ENCODE results near the gene CAMKV. TPM values are rescaled to one million over a fixed set of nuclear protein-coding genes. Genes with fewer than 3 reads are reported as not detected.
A peak's percentile ranks its signal among the peaks of the same experiment; 100 is the strongest.

The CAMKV gene
- total and polyA plus RNA-seq, 2 experiments from 2014 or later: 0.09 TPM; not detected in 1

- H3K4me1 ChIP-seq (ENCODE audit: low read depth): peaks cover 10% of the 10 kb centered on the region
These were observed 34.0 kb upstream of the CAMKV start, which contains the start of gene MST1R for GRCh38 chr3:49903451-49904424. Gene MST1R, minus strand, starts transcription at chr3:49903873. Its CDS starts 264 bp downstream, at chr3:49903609.

DNA sequence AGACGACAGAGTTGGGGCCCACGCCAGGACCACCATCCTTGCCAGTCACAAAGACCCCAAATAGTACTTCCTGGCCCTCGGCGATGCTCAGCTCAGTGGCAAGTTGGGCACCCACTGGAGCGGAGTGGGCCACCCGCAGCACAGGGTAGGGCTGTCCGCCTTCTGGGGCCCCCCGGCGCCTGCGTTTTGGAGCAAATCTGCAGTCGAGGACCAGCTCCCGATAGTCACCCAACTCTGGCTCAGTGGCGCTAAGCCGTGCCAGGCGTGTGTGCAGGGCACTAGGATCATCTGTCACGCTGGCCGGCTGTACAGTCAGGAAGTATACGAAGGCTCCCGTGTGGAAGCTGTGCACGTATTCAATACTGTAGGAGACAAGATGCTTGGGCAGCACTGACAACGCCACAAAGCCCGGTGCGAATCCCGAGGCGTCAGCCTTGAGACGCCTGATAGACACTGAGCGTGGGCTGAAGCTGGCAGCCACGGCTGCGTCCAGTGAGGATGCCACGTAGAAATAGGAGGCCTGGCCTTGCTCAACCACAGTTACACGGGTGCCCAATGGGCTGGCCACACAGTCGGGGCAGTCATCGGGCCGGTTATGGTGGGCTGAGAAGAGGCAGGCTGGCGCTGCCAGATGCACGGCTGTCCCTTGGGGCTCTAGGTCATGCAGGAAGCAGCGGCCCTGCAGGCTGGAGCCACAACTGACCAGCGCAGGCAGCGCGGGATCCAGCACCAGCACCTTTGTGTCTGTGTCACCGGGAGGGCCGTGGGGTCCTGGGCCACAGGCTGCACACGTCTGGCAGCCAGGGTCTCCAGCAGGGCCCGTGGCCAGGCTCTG is 33.0 kb upstream of the CAMKV start:
- Histone ChIP-seq H3K9me3 (ENCODE audit: low read depth) (no peaks in the 10 kb centered on the region), H3K4me3 (no peak overlapping the region)
- DNase-seq (ENCODE audit: low read depth in 1 of 2, low spot score in 1 of 2): no peak

More at GRCh38 chr3:49903451-49904424, 34.0 kb upstream of the CAMKV start, which contains the start of gene MST1R:
- Histone ChIP-seq H3K36me3 (no peaks in the 10 kb centered on the region), H3K27me3 (no peaks in the 10 kb centered on the region), H3K4me3 (no peak within 1 kb of the TSS), H3K27ac (no peak within 1 kb of the TSS), H3K9me3 (ENCODE audit: low read depth) (no peaks in the 10 kb centered on the region)
- peak; percentile 54 to 78 for DNase-seq (ENCODE audit: low read depth in 1 of 2, low spot score in 1 of 2)
- TF ChIP-seq, protein P1, sequence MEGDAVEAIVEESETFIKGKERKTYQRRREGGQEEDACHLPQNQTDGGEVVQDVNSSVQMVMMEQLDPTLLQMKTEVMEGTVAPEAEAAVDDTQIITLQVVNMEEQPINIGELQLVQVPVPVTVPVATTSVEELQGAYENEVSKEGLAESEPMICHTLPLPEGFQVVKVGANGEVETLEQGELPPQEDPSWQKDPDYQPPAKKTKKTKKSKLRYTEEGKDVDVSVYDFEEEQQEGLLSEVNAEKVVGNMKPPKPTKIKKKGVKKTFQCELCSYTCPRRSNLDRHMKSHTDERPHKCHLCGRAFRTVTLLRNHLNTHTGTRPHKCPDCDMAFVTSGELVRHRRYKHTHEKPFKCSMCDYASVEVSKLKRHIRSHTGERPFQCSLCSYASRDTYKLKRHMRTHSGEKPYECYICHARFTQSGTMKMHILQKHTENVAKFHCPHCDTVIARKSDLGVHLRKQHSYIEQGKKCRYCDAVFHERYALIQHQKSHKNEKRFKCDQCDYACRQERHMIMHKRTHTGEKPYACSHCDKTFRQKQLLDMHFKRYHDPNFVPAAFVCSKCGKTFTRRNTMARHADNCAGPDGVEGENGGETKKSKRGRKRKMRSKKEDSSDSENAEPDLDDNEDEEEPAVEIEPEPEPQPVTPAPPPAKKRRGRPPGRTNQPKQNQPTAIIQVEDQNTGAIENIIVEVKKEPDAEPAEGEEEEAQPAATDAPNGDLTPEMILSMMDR (IDR thresholded peaks at IDR 0.05; ENCODE audit: low read depth, low read length): no peak

GRCh38 chr3:49901366-49902339 is 31.9 kb upstream of the CAMKV start:
- Histone ChIP-seq H3K9me3 (ENCODE audit: low read depth) (no peaks in the 10 kb centered on the region), H3K4me1 (ENCODE audit: low read depth) (peaks cover 4% of the 10 kb centered on the region), H3K27me3 (no peaks in the 10 kb centered on the region), H3K4me3 (no peak overlapping the region), H3K36me3 (no peaks in the 10 kb centered on the region), H3K27ac (no peak overlapping the region)
- DNase-seq (ENCODE audit: low read depth in 1 of 2, low spot score in 1 of 2): no peak
- TF ChIP-seq, protein P1 (IDR thresholded peaks at IDR 0.05; ENCODE audit: low read depth, low read length): no peak

More for the DNA sequence above, 33.0 kb upstream of the CAMKV start:
- TF ChIP-seq, protein P1 (IDR thresholded peaks at IDR 0.05; ENCODE audit: low read depth, low read length): no peak
- H3K4me1 ChIP-seq (ENCODE audit: low read depth): peaks cover 4% of the 10 kb centered on the region
- H3K27me3 ChIP-seq: no peaks in the 10 kb centered on the region
- H3K27ac ChIP-seq: no peak overlapping the region
- H3K36me3 ChIP-seq: no peaks in the 10 kb centered on the region

DNA sequence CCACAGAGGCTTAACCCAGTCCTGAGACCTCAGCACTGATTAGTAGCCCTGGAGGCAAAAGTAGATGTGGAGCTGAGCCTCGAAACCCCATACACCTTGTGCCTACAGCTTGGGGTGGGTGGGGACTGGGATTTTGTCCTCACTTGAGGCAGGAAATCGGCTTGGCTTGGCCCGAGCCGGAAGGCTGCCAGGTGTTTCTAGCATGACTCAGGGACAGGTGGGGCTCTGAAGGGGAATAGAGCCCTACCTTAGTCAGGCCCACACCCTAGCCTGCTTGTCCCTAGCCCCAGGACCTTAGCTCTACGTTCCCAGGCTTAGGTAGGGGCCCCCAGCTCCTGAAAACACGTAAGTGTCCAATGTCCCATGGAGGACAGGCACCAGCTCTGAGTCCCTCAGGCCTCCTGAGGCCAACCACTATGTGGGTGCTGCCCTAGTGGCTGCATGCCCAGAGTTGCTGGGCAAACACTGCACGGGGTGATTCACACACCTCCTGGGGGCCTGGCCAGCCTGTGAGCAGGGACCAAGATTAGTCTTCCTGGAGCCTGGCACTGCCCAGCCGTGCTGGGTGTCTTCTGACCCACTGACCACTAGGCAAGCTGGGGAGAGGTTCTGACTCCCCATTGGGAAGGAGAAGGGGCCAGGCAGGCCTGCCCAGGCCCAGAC is 30.9 kb upstream of the CAMKV start:
- TF ChIP-seq, protein P1 (IDR thresholded peaks at IDR 0.05; ENCODE audit: low read depth, low read length): no peak
- no peak for DNase-seq (ENCODE audit: low read depth in 1 of 2, low spot score in 1 of 2)
- no peaks in the 10 kb centered on the region for H3K9me3 ChIP-seq (ENCODE audit: low read depth)
- H3K4me1 ChIP-seq (ENCODE audit: low read depth): no peaks in the 10 kb centered on the region
- no peaks in the 10 kb centered on the region for H3K36me3 ChIP-seq
- no peak overlapping the region for H3K4me3 ChIP-seq
- no peaks in the 10 kb centered on the region for H3K27me3 ChIP-seq
- H3K27ac ChIP-seq: no peak overlapping the region

Measured in cardiac muscle cell (in vitro differentiated cells and primary cell).